HCT116 (cell line): ENCODE data around the gene ABTB2. TPM values are rescaled to one million over a fixed set of nuclear protein-coding genes. Genes with fewer than 3 reads are reported as not detected.

Experiments used
- ATAC-seq: fragments of 200-7000 bp; cut with Tn5 transposase; 2 replicates; pipeline ENCODE4 v1.9.1; 2020; ENCODE audit warnings: mild to moderate bottlenecking, moderate library complexity
- BruUV-seq: library from RNA; stranded (reverse); fragments of 400-500 nt; replicated peaks from 2 replicates; lab custom pipeline; 2021; lab: Mats Ljungman, UMichigan
- CTCF ChIA-PET: fragments of 300-600 bp; sonication (Branson Sonifier 250); formaldehyde crosslinking; loops from one replicate; lab custom pipeline; 2021; ENCODE audit warnings: antibody characterized with exemption; lab: Charles Lee
- POLR2A ChIA-PET: fragments of 300-600, 350-600 bp; sonication (Branson Sonifier 250); formaldehyde crosslinking; loops from one replicate; lab custom pipeline; 2021; ENCODE audit warnings: antibody characterized with exemption; lab: Charles Lee
- RAD21 ChIA-PET, 2 experiments: fragments of 300-600 bp; sonication (Branson Sonifier 250); formaldehyde crosslinking; loops; one replicate each; lab custom pipeline; 2023; ENCODE audit warnings: low total read pairs in 2 of 2; ENCODE audit not compliant: uncharacterized antibody in 2 of 2, unreplicated experiment in 2 of 2, low non-redundant PET in 1 of 2; lab: Charles Lee
- DNase-seq: peaks from one replicate; pipeline ENCODE4 v3.0.0-alpha.2; 2010; ENCODE audit warnings: low read depth, low spot score
- H2AFZ ChIP-seq: fragments of 200-600 bp; shearing (Covaris generic), sonication (generic); 2 replicates; pipeline ENCODE4 v1.6.1; 2017; ENCODE audit warnings: low read depth, mixed run types, mixed read lengths, antibody characterized with exemption, low read length; ENCODE audit not compliant: poor library complexity, severe bottlenecking
- H3K27ac ChIP-seq: 2 replicates; pipeline ENCODE4 v1.5.1; 2012; ENCODE audit warnings: low read depth, low read length
- H3K27me3 ChIP-seq: fragments of 200-600 bp; sonication (generic); 2 replicates; pipeline ENCODE4 v1.6.1; 2016; ENCODE audit warnings: mixed run types, low read length, mixed read lengths; ENCODE audit not compliant: insufficient read depth
- H3K36me3 ChIP-seq, 2 experiments: fragments of 200-500 bp in 1 of 2; fragments of 200-600 bp in 1 of 2; sonication (Bioruptor generic) in 1 of 2; sonication (generic) in 1 of 2; 2 replicates each; pipeline versions ENCODE4 v1.5.1 to v1.6.1; 2014 to 2016; ENCODE audit warnings: low read length in 2 of 2, inconsistent platforms in 1 of 2, mixed read lengths in 1 of 2, mixed run types in 1 of 2; ENCODE audit not compliant: insufficient read depth in 2 of 2, control insufficient read depth in 1 of 2
- H3K4me1 ChIP-seq, 2 experiments: fragments of 200-600 bp in 1 of 2; sonication (generic) in 1 of 2; 2 replicates each; pipeline versions ENCODE4 v1.5.1 to v1.6.1; 2012 to 2017; ENCODE audit warnings: low read length in 2 of 2, inconsistent platforms in 1 of 2, mild to moderate bottlenecking in 1 of 2, mixed read lengths in 1 of 2, mixed run types in 1 of 2, moderate library complexity in 1 of 2; ENCODE audit not compliant: insufficient read depth in 2 of 2, control insufficient read depth in 1 of 2
- H3K4me2 ChIP-seq: fragments of 200-600 bp; sonication (generic); 2 replicates; pipeline ENCODE4 v1.6.1; 2017; ENCODE audit warnings: mixed run types, low read length, mixed read lengths
- H3K4me3 ChIP-seq, 2 experiments: fragments of 200-600 bp in 1 of 2; sonication (generic) in 1 of 2; replicated peaks in 1 of 2; 2 replicates each; pipeline ENCODE4 v1.5.1; 2011 to 2016; ENCODE audit warnings: low read length in 2 of 2, control low read depth in 1 of 2, low read depth in 1 of 2, mild to moderate bottlenecking in 1 of 2, mixed read lengths in 1 of 2, mixed run types in 1 of 2
- H3K79me2 ChIP-seq: fragments of 200-600 bp; sonication (generic); 2 replicates; pipeline ENCODE4 v1.6.1; 2017; ENCODE audit warnings: mild to moderate bottlenecking, mixed run types, low read length, moderate library complexity, mixed read lengths; ENCODE audit not compliant: insufficient read depth
- H3K9ac ChIP-seq: fragments of 200-600 bp; sonication (generic); 2 replicates; pipeline ENCODE4 v1.6.1; 2016; ENCODE audit warnings: low read length, mixed read lengths
- H3K9me2 ChIP-seq: fragments of 200-600 bp; sonication (generic), shearing (Covaris generic); 2 replicates; pipeline ENCODE4 v1.6.1; 2017; ENCODE audit warnings: mixed run types, mild to moderate bottlenecking, moderate library complexity; ENCODE audit not compliant: insufficient read depth
- H3K9me3 ChIP-seq, 2 experiments: fragments of 200-500 bp in 1 of 2; fragments of 200-600 bp in 1 of 2; sonication (Bioruptor generic) in 1 of 2; sonication (generic) in 1 of 2; 2 replicates each; pipeline ENCODE4 v1.6.1; 2014 to 2017; ENCODE audit warnings: low read length in 2 of 2, mixed read lengths in 2 of 2, inconsistent platforms in 1 of 2, low read depth in 1 of 2, mild to moderate bottlenecking in 1 of 2, mixed run types in 1 of 2, moderate library complexity in 1 of 2; ENCODE audit not compliant: control insufficient read depth in 1 of 2, insufficient read depth in 1 of 2
- H4K20me1 ChIP-seq: fragments of 200-600 bp; sonication (generic), shearing (Covaris generic); 2 replicates; pipeline ENCODE4 v1.6.1; 2017; ENCODE audit warnings: mixed run types, mild to moderate bottlenecking, moderate library complexity; ENCODE audit not compliant: insufficient read depth
- CBX3 ChIP-seq: IDR thresholded peaks from 2 replicates; pipeline ENCODE4 v1.6.1; 2012; ENCODE audit warnings: low read depth
- CEBPB ChIP-seq: IDR thresholded peaks from 2 replicates; pipeline ENCODE4 v1.6.1; 2012; ENCODE audit warnings: low read depth
- ELF1 ChIP-seq: IDR thresholded peaks from 2 replicates; pipeline ENCODE4 v1.6.1; 2012; ENCODE audit warnings: low read depth, borderline replicate concordance
- FOSL1 ChIP-seq: IDR thresholded peaks from 2 replicates; pipeline ENCODE4 v1.6.1; 2012; ENCODE audit warnings: low read depth
- JUND ChIP-seq: IDR thresholded peaks from 2 replicates; pipeline ENCODE4 v1.6.1; 2012
- SIN3A ChIP-seq: IDR thresholded peaks from 2 replicates; pipeline ENCODE4 v1.6.1; 2012; ENCODE audit warnings: low read depth
- SP1 ChIP-seq: IDR thresholded peaks from 2 replicates; pipeline ENCODE4 v1.6.1; 2012; ENCODE audit warnings: low read depth
- SRF ChIP-seq: IDR thresholded peaks from 2 replicates; pipeline ENCODE4 v1.6.1; 2012; ENCODE audit warnings: low read depth
- TCF7L2 ChIP-seq: IDR thresholded peaks from 2 replicates; pipeline ENCODE4 v1.7.0; 2011; ENCODE audit warnings: borderline replicate concordance, inconsistent platforms; ENCODE audit not compliant: insufficient read depth, insufficient read length; ENCODE audit errors: extremely low read depth
- ZFX ChIP-seq: fragments of 450-650 bp; IDR thresholded peaks from 2 replicates; pipeline ENCODE4 v1.6.1; 2017
- ZNF274 ChIP-seq: fragments of 200-500 bp; sonication (Bioruptor generic); IDR thresholded peaks from 2 replicates; pipeline ENCODE4 v1.6.1; 2014; ENCODE audit warnings: mild to moderate bottlenecking, low read depth, low read length, inconsistent platforms
- intact Hi-C: fragments of 100-400 bp; cut with micrococcal nuclease; formaldehyde crosslinking; loops from 2 replicates; pipeline ENCODE4 v1.10.0; 2022
- total RNA-seq: library from RNA; stranded (reverse); gene quantifications from one replicate; pipeline ENCODE4 v1.2.1, GENCODE V29; 2021; ENCODE audit not compliant: unreplicated experiment
- TF ChIP-seq, protein P1 (sequence below): IDR thresholded peaks from 2 replicates; pipeline ENCODE4 v1.6.1; 2012; ENCODE audit warnings: low read depth
- TF ChIP-seq, protein P2 (sequence below): IDR thresholded peaks from 2 replicates; pipeline ENCODE4 v1.6.1; 2011; ENCODE audit warnings: mild to moderate bottlenecking, low read length, moderate library complexity; ENCODE audit not compliant: insufficient replicate concordance; ENCODE audit errors: extremely low read depth

ABTB2 gene
- total RNA-seq, 1 experiment from 2014 or later = 6.8 TPM

DNA sequence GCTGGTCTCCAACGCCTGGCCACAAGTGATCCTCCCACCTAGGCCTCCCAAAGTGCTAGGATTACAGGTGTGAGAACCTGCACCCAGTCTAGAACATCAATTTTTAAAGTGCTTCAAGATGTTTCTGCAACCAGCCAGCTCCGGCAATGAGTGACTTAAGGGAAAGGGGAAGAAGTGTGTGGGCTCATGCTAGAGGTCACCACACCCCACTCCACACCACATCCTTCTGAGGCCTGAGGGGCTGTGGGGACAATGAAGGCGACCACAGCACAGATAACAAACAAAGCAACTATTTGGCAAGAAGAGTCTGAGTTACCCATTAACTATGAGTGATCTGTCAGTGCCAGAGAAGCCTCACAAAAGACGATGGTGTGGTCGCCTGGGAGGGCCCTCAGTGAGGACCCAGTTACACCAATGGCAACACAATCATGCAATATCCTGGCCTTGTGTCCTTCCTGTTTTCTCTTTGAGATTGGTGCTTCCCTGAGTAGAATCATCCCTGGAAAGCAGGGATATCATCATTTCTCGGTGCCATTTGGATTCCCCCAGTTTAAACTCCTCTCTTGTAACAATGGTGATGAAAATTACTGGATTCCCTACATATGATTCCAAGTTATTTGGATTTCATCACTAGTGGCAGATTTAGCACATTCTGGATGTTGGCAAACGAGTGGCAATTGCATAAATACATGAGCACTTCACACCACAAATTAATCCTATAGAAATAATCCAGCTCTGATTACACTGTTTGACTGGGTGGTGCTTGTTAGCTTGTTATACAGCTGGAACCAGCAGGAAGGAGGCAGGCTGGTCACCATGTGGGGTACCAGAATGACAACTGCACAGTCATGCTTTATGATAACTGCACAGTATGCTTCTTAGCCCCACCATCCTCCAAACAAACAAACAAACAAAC lies 18.4 kb downstream of the ABTB2 start:
- Histone ChIP-seq H3K9me3 (no peaks in the 10 kb centered on the region), H3K36me3 (no peaks in the 10 kb centered on the region), H3K27me3 (no peaks in the 10 kb centered on the region), H4K20me1 (no peaks in the 10 kb centered on the region), H3K9ac (no peak overlapping the region), H3K79me2 (no peaks in the 10 kb centered on the region; the same call in 1 of the 2 replicates), H3K27ac (no peak overlapping the region), H3K9me2 (no peaks in the 10 kb centered on the region), H2AFZ (no peak overlapping the region), H3K4me3 (no peak overlapping the region), H3K4me2 (no peak overlapping the region), H3K4me1 (peaks cover 24 to 26% of the 10 kb centered on the region in 2 experiments)
- ChIA-PET RAD21 (no interaction called here), CTCF (no interaction called here), POLR2A (no interaction called here)
- BruUV-seq = no TSS peak
- ATAC-seq (no peak), DNase-seq (no peak)
- intact Hi-C loops = no loop called here
- TF ChIP-seq SIN3A (no peak), JUND (no peak), FOSL1 (no peak), ZNF274 (no peak), CBX3 (no peak), TCF7L2 (no peak), CEBPB (no peak), SRF (no peak), ELF1 (no peak), SP1 (no peak), ZFX (no peak)
- TF ChIP-seq, protein P1, sequence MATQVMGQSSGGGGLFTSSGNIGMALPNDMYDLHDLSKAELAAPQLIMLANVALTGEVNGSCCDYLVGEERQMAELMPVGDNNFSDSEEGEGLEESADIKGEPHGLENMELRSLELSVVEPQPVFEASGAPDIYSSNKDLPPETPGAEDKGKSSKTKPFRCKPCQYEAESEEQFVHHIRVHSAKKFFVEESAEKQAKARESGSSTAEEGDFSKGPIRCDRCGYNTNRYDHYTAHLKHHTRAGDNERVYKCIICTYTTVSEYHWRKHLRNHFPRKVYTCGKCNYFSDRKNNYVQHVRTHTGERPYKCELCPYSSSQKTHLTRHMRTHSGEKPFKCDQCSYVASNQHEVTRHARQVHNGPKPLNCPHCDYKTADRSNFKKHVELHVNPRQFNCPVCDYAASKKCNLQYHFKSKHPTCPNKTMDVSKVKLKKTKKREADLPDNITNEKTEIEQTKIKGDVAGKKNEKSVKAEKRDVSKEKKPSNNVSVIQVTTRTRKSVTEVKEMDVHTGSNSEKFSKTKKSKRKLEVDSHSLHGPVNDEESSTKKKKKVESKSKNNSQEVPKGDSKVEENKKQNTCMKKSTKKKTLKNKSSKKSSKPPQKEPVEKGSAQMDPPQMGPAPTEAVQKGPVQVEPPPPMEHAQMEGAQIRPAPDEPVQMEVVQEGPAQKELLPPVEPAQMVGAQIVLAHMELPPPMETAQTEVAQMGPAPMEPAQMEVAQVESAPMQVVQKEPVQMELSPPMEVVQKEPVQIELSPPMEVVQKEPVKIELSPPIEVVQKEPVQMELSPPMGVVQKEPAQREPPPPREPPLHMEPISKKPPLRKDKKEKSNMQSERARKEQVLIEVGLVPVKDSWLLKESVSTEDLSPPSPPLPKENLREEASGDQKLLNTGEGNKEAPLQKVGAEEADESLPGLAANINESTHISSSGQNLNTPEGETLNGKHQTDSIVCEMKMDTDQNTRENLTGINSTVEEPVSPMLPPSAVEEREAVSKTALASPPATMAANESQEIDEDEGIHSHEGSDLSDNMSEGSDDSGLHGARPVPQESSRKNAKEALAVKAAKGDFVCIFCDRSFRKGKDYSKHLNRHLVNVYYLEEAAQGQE = no peak
- TF ChIP-seq, protein P2, sequence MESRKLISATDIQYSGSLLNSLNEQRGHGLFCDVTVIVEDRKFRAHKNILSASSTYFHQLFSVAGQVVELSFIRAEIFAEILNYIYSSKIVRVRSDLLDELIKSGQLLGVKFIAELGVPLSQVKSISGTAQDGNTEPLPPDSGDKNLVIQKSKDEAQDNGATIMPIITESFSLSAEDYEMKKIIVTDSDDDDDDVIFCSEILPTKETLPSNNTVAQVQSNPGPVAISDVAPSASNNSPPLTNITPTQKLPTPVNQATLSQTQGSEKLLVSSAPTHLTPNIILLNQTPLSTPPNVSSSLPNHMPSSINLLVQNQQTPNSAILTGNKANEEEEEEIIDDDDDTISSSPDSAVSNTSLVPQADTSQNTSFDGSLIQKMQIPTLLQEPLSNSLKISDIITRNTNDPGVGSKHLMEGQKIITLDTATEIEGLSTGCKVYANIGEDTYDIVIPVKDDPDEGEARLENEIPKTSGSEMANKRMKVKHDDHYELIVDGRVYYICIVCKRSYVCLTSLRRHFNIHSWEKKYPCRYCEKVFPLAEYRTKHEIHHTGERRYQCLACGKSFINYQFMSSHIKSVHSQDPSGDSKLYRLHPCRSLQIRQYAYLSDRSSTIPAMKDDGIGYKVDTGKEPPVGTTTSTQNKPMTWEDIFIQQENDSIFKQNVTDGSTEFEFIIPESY = no peak
